ENCODE data around the gene EFHD1. TPM values are rescaled to one million over a fixed set of nuclear protein-coding genes. Genes with fewer than 3 reads are reported as not detected.

Gene EFHD1
- total RNA-seq, 1 donor from 2014 or later, result 0.16 TPM

- Mint-ChIP-seq H3K4me3 (ENCODE audit: low read depth) (no peak overlapping the region), H3K27ac (no peak overlapping the region), H3K9me3 (no peaks in the 10 kb centered on the region), H3K4me1 (ENCODE audit: low read depth) (no peaks in the 10 kb centered on the region), H3K36me3 (ENCODE audit: low read depth) (no peaks in the 10 kb centered on the region), H3K27me3 (ENCODE audit: low read depth) (peaks cover 11% of the 10 kb centered on the region)
- no peak for DNase-seq (ENCODE audit: low spot score)
- intact Hi-C loops (cut with micrococcal nuclease), result no loop called here
These were observed 10.5 kb downstream of the EFHD1 start for GRCh38 chr2:232643813-232644347.

GRCh38 chr2:232645061-232645460 lies 11.7 kb downstream of the EFHD1 start:
- no peak for DNase-seq (ENCODE audit: low spot score)
- Mint-ChIP-seq H3K27ac (no peak overlapping the region), H3K4me1 (ENCODE audit: low read depth) (no peaks in the 10 kb centered on the region), H3K27me3 (ENCODE audit: low read depth) (peaks cover 1% of the 10 kb centered on the region), H3K4me3 (ENCODE audit: low read depth) (no peak overlapping the region), H3K9me3 (no peaks in the 10 kb centered on the region), H3K36me3 (ENCODE audit: low read depth) (no peaks in the 10 kb centered on the region)
- intact Hi-C loops (cut with micrococcal nuclease), result no loop called here

- H3K36me3 Mint-ChIP-seq (ENCODE audit: low read depth), result no peaks in the 10 kb centered on the region
- H3K9me3 Mint-ChIP-seq, result no peaks in the 10 kb centered on the region
- no peaks in the 10 kb centered on the region for H3K4me1 Mint-ChIP-seq (ENCODE audit: low read depth)
- no peaks in the 10 kb centered on the region for H3K27me3 Mint-ChIP-seq (ENCODE audit: low read depth)
- H3K4me3 Mint-ChIP-seq (ENCODE audit: low read depth), result no peak overlapping the region
- DNase-seq (ENCODE audit: low spot score), result no peak
- intact Hi-C loops (cut with micrococcal nuclease), result no loop called here
- H3K27ac Mint-ChIP-seq, result no peak overlapping the region
These were observed 13.3 kb downstream of the EFHD1 start for GRCh38 chr2:232646726-232647125.

GRCh38 chr2:232647261-232647660 lies 13.9 kb downstream of the EFHD1 start:
- no peak overlapping the region for H3K4me3 Mint-ChIP-seq (ENCODE audit: low read depth)
- no peak overlapping the region for H3K27ac Mint-ChIP-seq
- no peaks in the 10 kb centered on the region for H3K27me3 Mint-ChIP-seq (ENCODE audit: low read depth)
- intact Hi-C loops (cut with micrococcal nuclease), result no loop called here
- DNase-seq (ENCODE audit: low spot score), result no peak
- no peaks in the 10 kb centered on the region for H3K4me1 Mint-ChIP-seq (ENCODE audit: low read depth)
- H3K36me3 Mint-ChIP-seq (ENCODE audit: low read depth), result no peaks in the 10 kb centered on the region
- no peaks in the 10 kb centered on the region for H3K9me3 Mint-ChIP-seq

GRCh38 chr2:232649033-232649432 lies 15.6 kb downstream of the EFHD1 start:
- Mint-ChIP-seq H3K4me1 (ENCODE audit: low read depth) (no peaks in the 10 kb centered on the region), H3K36me3 (ENCODE audit: low read depth) (no peaks in the 10 kb centered on the region), H3K4me3 (ENCODE audit: low read depth) (no peak overlapping the region), H3K9me3 (no peaks in the 10 kb centered on the region), H3K27ac (no peak overlapping the region), H3K27me3 (ENCODE audit: low read depth) (no peaks in the 10 kb centered on the region)
- DNase-seq (ENCODE audit: low spot score), result no peak
- intact Hi-C loops (cut with micrococcal nuclease), result no loop called here

GRCh38 chr2:232652505-232652851 lies 19.1 kb downstream of the EFHD1 start:
- no peaks in the 10 kb centered on the region for H3K36me3 Mint-ChIP-seq (ENCODE audit: low read depth)
- H3K9me3 Mint-ChIP-seq, result no peaks in the 10 kb centered on the region
- no peak overlapping the region for H3K27ac Mint-ChIP-seq
- intact Hi-C loops (cut with micrococcal nuclease), result no loop called here
- no peak for DNase-seq (ENCODE audit: low spot score)
- H3K27me3 Mint-ChIP-seq (ENCODE audit: low read depth), result peaks cover 1% of the 10 kb centered on the region
- H3K4me3 Mint-ChIP-seq (ENCODE audit: low read depth), result no peak overlapping the region
- no peaks in the 10 kb centered on the region for H3K4me1 Mint-ChIP-seq (ENCODE audit: low read depth)

- Mint-ChIP-seq H3K27ac (no peak overlapping the region), H3K9me3 (no peaks in the 10 kb centered on the region), H3K4me3 (ENCODE audit: low read depth) (no peak overlapping the region), H3K36me3 (ENCODE audit: low read depth) (no peaks in the 10 kb centered on the region), H3K27me3 (ENCODE audit: low read depth) (peaks cover 6% of the 10 kb centered on the region), H3K4me1 (ENCODE audit: low read depth) (no peaks in the 10 kb centered on the region)
- DNase-seq (ENCODE audit: low spot score), result no peak
- intact Hi-C loops (cut with micrococcal nuclease), result no loop called here
These were observed 20.0 kb downstream of the EFHD1 start for GRCh38 chr2:232653441-232653840.

- H3K36me3 Mint-ChIP-seq (ENCODE audit: low read depth), result no peaks in the 10 kb centered on the region
- H3K9me3 Mint-ChIP-seq, result no peaks in the 10 kb centered on the region
- no peak for DNase-seq (ENCODE audit: low spot score)
- H3K27me3 Mint-ChIP-seq (ENCODE audit: low read depth), result peaks cover 9% of the 10 kb centered on the region
- H3K4me3 Mint-ChIP-seq (ENCODE audit: low read depth), result no peak overlapping the region
- intact Hi-C loops (cut with micrococcal nuclease), result no loop called here
- H3K4me1 Mint-ChIP-seq (ENCODE audit: low read depth), result no peaks in the 10 kb centered on the region
- no peak overlapping the region for H3K27ac Mint-ChIP-seq
These were observed 22.0 kb downstream of the EFHD1 start for GRCh38 chr2:232655392-232655791.

- no peak overlapping the region for H3K4me3 Mint-ChIP-seq (ENCODE audit: low read depth)
- peaks cover 9% of the 10 kb centered on the region for H3K27me3 Mint-ChIP-seq (ENCODE audit: low read depth)
- H3K9me3 Mint-ChIP-seq, result no peaks in the 10 kb centered on the region
- DNase-seq (ENCODE audit: low spot score), result no peak
- no peak overlapping the region for H3K27ac Mint-ChIP-seq
- intact Hi-C loops (cut with micrococcal nuclease), result no loop called here
- H3K36me3 Mint-ChIP-seq (ENCODE audit: low read depth), result no peaks in the 10 kb centered on the region
- H3K4me1 Mint-ChIP-seq (ENCODE audit: low read depth), result no peaks in the 10 kb centered on the region
These were observed 24.9 kb downstream of the EFHD1 start for GRCh38 chr2:232658217-232658785.

- H3K27ac Mint-ChIP-seq, result no peak overlapping the region
- no peaks in the 10 kb centered on the region for H3K9me3 Mint-ChIP-seq
- H3K4me1 Mint-ChIP-seq (ENCODE audit: low read depth), result no peaks in the 10 kb centered on the region
- H3K27me3 Mint-ChIP-seq (ENCODE audit: low read depth), result peaks cover 9% of the 10 kb centered on the region
- H3K36me3 Mint-ChIP-seq (ENCODE audit: low read depth), result no peaks in the 10 kb centered on the region
- DNase-seq (ENCODE audit: low spot score), result no peak
- intact Hi-C loops (cut with micrococcal nuclease), result no loop called here
- no peak overlapping the region for H3K4me3 Mint-ChIP-seq (ENCODE audit: low read depth)
These were observed 26.0 kb downstream of the EFHD1 start for GRCh38 chr2:232659359-232659758.

- no peaks in the 10 kb centered on the region for H3K9me3 Mint-ChIP-seq
- H3K27ac Mint-ChIP-seq, result no peak overlapping the region
- H3K4me3 Mint-ChIP-seq (ENCODE audit: low read depth), result no peak overlapping the region
- no peak for DNase-seq (ENCODE audit: low spot score)
- H3K4me1 Mint-ChIP-seq (ENCODE audit: low read depth), result no peaks in the 10 kb centered on the region
- peaks cover 8% of the 10 kb centered on the region for H3K27me3 Mint-ChIP-seq (ENCODE audit: low read depth)
- intact Hi-C loops (cut with micrococcal nuclease), result no loop called here
- H3K36me3 Mint-ChIP-seq (ENCODE audit: low read depth), result no peaks in the 10 kb centered on the region
These were observed 29.3 kb downstream of the EFHD1 start for GRCh38 chr2:232662486-232663260.

- intact Hi-C loops (cut with micrococcal nuclease), result no loop called here
- Mint-ChIP-seq H3K36me3 (ENCODE audit: low read depth) (no peaks in the 10 kb centered on the region), H3K27me3 (ENCODE audit: low read depth) (peaks cover 2% of the 10 kb centered on the region), H3K4me1 (ENCODE audit: low read depth) (no peaks in the 10 kb centered on the region), H3K9me3 (no peaks in the 10 kb centered on the region), H3K4me3 (ENCODE audit: low read depth) (no peak overlapping the region), H3K27ac (no peak overlapping the region)
- DNase-seq (ENCODE audit: low spot score), result no peak
These were observed 32.8 kb downstream of the EFHD1 start for GRCh38 chr2:232666051-232666805.

- DNase-seq (ENCODE audit: low spot score), result no peak
- Mint-ChIP-seq H3K4me3 (ENCODE audit: low read depth) (no peak overlapping the region), H3K27ac (no peak overlapping the region), H3K9me3 (no peaks in the 10 kb centered on the region), H3K27me3 (ENCODE audit: low read depth) (peaks cover 6% of the 10 kb centered on the region), H3K4me1 (ENCODE audit: low read depth) (no peaks in the 10 kb centered on the region), H3K36me3 (ENCODE audit: low read depth) (no peaks in the 10 kb centered on the region)
- intact Hi-C loops (cut with micrococcal nuclease), result no loop called here
These were observed 34.7 kb downstream of the EFHD1 start for GRCh38 chr2:232667989-232668583.
